HG03135 (cell line): ENCODE measurements around the gene CDKN2B-AS1.

Source experiments
- ATAC-seq: cut with Tn5 transposase; IDR thresholded peaks from one replicate; pipeline ENCODE4 v1.9.1; 2021; ENCODE audit warnings: mild to moderate bottlenecking, moderate library complexity; ENCODE audit not compliant: unreplicated experiment

The CDKN2B-AS1 gene

DNA sequence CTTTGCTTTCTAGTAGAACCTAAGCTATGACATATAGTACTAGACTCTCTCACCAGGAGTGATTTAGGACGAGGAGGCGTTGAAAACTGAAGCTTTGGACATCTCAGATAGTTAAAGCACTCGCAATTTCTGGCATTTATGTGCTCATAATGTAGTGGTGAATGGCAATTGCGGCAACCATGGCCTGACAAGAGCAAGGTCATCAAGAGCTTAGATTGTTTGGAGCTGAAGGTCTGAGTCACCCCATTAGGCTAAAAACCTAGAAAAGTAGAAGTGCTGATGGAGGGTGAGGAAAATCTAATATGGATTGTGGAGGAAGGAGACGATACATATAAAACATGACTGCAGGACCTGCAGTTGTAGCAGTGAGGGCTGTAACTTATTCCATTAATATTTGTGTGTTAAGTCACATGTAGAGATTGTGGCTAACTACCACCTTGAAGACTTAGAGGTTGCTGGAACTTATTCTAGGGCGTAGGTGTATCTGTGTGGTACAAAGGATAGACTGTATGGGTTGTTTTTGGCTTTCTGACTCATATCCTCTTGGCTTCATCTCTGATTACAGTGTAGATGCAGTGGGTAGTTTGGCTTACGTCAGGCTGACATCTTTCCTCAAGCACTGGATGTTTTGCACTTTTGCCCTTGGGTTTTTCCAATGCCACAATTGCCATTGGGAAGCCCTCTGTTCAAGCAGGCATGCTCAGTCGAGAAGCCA is 153.4 kb downstream of the CDKN2B-AS1 start:
- no peak for ATAC-seq

DNA sequence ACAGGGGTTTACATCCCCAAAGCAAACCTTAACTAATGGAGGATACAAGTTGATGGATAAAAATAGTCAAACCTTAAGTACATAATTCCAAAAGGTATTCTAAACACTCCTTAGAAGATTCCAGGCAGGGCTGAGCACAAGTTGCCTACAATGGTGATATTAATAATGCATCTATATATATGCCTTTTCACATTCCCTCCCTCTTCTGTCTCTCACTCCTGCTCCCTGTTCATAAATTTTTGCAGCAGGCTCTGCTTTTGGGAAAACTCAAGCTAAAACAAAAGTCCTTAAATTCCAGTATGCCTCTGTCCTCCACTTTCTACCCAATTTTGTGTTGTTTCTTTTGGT is 153.9 kb downstream of the CDKN2B-AS1 start:
- no peak for ATAC-seq

DNA sequence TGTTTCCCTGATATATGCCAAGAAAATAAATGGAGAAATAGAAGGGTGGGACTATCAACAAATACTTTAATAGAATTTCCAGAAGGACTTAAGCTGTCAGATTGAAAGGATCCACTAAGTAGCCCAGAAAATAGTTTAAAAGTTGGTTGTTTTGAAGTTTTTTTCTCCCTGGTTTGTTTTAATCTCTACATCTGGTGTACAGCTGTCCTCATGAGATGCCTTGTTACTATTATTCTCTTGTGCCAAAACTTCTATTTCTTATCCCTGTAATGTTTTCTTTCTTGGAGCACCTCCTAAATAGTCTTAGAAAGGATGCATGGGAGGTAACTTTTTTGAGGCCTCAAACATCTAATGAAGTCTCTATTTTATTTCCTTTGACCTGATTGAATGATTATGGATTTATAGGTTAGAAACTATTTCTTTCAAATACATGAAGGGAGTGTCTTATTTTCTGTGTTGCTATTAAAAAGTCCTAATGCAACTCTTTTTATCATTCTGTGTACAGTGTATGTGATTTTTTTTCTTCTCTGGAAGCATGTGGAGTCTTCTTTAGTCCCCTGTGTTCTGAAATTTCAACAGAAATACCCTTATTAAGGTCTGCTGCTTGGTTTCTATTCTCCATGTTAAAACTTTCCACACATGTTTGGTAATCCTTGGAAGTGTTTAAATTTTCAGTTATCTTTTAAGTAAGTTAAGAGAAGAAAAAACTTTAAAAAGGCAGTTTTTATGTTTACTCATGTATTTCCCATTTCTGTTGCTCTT is 154.5 kb downstream of the CDKN2B-AS1 start:
- ATAC-seq = no peak

DNA sequence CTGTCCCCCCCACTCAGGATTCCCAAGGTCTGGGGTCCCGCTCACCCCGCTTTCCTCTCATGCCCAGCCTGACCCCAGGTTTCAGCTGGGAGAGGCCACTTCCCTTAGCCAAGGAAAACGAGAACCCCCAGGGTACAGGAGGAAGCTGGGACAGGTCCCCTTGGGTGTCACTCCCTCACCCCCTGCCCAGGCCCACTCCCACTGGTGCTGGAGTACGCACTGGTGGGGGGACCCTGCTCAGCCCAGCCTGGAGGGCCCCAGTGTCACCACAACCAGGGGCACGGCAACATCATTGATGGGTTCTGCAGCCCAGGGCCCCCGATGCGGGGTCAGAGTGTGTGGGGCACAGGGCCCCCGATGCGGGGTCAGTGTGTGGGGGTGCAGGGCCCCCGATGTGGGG is 159.5 kb downstream of the CDKN2B-AS1 start:
- ATAC-seq = no peak

DNA sequence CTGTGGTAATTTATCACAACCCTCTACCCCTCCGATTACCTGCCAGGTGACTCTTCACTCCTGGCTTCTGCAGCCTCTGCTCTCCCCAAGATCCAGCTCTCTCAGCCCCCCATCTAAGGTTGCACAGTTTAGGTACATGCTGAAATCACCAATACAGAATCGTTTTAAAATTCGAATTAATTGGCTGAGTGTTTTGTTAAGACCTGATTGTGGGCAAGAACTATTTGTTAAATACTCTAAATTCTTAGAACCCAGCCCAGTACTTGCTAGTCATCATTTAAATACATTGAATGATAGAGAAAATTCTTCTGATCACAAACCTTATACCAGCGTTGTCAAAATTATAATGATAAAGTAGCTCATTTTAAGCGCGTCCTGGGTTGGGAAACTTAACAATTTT is 162.0 kb downstream of the CDKN2B-AS1 start:
- ATAC-seq = no peak

DNA sequence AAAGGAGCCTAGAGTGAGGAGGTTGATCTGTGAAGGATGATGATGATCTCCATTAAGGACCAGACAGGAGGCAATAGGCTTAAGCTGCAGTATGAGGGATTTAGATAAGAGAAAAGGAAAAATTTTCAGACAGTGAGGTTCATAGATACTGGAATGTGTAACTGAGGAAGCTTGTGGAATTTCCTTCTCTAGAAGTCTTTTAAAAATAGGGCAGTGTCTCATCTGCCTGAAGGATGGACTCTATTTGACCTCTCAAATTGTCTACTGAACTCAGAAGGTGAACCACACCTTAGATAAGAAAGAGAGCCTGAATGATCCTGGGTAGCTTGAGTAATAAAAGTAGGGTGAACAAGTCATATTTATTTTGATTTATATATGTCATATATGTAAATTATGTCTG is 162.7 kb downstream of the CDKN2B-AS1 start:
- no peak for ATAC-seq

DNA sequence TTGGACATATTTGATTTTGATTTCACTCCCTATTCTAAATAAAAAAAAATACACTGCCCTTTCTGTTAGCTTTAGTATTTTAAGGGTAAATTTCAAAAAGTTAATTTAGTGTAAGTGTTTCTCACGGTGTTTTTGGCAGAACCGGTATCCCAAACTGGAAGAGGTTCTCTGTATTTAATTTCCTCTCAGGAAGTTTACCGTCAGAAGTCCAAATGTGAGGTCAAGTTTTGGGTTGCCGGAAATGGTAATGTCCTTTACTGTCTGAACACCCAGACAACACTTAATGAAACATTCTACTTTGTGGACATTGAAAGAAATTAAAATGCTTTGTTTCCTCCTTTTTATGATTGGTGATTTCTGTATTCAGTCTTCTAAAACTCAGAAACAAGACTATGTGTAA is 163.2 kb downstream of the CDKN2B-AS1 start:
- no peak for ATAC-seq

DNA sequence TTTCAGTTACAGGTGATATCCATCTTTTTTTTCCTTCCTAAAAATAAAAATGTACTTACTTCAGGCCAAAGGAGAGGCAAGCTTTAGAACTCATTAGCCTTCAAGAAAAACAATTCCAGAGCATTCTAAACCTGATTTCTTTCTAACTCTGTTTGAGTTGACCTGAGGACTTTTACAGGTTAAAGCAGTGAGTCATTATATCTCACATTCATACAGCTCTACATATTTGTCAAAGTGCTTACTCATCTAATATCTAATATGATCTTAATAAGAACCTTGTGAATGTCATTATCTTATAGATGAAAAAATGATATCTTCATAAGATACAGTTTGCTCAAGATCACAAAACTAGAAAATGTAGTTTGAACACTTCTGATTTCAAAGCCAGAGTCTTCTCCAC is 163.7 kb downstream of the CDKN2B-AS1 start:
- ATAC-seq = no peak

DNA sequence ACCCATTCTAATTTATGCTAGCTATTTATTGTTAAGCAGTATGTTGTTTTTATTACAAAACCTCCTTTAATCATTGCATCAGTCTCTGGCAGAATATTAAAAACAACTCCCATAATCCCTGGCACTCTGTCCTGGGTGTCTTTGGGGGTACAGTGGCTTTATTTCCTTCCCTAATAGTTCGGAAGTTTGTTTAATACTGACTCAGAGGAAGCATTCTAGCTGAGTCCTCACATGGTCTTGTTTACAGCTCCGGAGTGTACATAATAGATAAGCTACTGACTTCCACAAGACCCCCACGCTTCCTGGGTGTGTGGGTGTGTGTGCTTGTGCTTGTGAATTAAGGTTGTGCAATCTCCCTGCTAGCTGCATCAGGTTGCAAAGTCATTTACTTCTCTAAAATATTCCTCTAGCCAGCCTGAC is 164.3 kb downstream of the CDKN2B-AS1 start:
- no peak for ATAC-seq

DNA sequence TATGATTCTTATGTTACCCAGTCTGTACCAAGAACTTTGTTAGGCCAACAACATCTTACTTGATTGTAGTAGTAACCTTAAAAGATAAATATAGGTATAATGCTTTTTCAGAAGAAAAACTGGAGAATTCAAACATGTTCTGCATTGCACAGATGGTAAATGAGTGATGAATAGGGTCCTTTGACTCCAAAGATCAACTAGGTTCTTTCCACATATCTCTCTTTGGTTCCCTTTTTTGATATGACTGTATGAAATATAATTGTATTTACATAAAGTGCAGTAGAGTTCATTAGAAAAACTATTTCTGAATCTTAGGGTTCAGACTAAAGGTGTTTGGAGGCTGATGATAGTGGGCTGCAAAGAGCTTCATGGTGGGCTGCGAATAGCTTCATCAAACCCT is 165.0 kb downstream of the CDKN2B-AS1 start:
- ATAC-seq = no peak

DNA sequence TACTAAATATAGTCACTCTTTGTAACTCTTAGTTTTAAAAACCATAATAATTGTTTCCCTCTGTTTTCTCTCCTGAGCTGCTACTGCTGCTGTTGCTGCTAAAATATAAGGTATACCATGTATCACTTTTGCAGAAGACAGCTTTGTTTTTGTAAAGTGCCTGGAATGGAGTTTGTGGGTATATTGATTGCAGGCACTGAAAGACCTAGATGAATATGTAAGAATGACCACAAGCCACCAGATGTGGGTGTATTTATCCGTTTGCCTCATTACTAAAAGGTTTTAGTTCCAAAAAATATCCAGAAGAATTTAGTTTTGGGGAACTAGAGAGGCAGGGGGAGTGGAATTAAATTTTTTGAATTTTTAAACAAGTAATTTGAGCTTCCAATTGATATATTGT is 165.6 kb downstream of the CDKN2B-AS1 start:
- no peak for ATAC-seq

DNA sequence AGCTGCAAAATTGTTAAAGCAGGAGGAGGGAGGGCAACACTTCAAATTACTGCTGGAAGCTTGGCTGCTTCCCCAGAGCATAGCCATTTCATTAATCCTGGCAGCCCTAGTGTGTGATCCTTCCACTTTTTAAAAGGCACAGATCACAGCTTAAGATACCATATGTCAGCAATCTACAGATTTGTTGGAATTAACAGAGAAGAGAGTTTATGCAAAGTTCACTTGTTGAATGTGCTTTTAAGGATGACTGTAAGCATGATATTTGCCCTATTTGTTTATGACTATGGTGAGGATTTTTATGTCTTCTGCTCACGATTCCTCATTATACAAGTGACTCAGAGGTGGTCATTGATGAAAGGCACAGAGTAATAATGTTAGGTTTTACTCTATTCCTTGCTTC is 170.6 kb downstream of the CDKN2B-AS1 start:
- ATAC-seq = no peak

DNA sequence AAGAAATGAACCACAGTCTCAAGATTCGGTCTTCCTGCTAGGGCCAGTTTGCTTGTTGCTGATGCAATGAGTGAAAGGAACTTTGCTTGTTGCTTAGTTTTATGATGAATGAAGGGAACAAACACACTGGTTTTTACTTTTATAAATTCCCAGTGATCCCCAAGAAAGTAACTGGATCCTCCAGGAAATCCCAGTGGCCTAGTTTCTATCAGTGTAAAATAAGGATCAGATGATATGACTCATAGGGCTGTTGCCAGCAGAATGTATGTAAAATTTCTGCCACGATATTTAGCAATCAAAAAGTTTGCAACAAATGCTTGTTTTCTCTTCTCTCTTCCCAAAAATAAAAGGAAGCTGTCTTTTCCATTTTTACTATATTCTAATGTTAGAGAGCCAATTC is 174.7 kb downstream of the CDKN2B-AS1 start:
- ATAC-seq = no peak

DNA sequence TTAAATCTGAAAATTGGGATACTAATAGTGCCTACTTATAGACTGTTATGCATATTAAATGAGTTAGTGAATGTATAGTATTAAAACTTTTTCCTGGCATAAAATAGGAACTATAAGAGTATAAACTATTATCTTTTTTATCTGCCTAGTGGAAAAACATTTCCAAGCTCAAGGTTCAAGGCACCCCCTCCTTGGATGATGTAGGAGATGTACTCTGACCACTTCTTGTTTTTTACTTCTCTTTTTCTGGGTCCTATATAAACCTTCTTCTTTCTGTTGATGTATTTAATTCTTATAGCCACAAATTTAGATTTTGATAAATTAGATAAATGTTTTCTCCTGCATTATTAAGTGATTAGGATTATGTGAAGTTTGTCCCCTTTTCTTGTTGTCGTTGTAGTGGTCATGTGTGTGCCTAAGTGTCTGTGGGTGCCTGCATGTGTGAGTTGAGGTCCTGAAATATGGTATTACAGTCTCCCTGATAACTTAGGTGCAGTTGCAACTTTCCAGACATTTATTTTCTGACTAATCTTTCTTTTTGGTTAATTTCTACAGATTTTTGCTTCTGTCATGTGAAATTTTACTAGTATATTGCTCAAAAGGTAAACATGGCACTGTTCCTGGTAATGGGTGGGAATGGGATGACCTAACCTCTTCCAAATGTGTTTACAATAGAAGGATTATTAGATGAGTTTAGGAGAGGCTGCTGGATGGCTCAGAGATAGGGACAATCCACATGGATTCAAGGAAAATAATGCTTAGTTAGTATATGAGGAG is 175.3 kb downstream of the CDKN2B-AS1 start:
- ATAC-seq = no peak
